K562 (cell line): Measurements from ENCODE around the gene FUT2. TPM values are rescaled to one million over a fixed set of nuclear protein-coding genes. Genes with fewer than 3 reads are reported as not detected.

ENCODE experiments used
- CBX3 ChIP-seq, 2 experiments: IDR thresholded peaks; 1 replicate in 1 of 2; 2 replicates in 1 of 2; pipeline ENCODE4 v1.6.1; 2012; ENCODE audit warnings: inconsistent platforms in 2 of 2, low read length in 2 of 2, borderline replicate concordance in 1 of 2, control low read depth in 1 of 2
- DACH1 ChIP-seq: fragments of 450-650 bp; IDR thresholded peaks from 2 replicates; pipeline ENCODE4 v1.6.1; 2018; ENCODE audit not compliant: partially characterized antibody
- EP300 ChIP-seq: IDR thresholded peaks from 2 replicates; pipeline ENCODE4 v1.6.1; 2012; ENCODE audit warnings: low read length, improper control_type of control experiment
- FOXA3 ChIP-seq, 2 experiments: fragments of 450-650 bp in 1 of 2; sonication (generic) in 1 of 2; formaldehyde crosslinking; IDR thresholded peaks in 1 of 2; conservative IDR thresholded peaks in 1 of 2; 2 replicates each; pipeline versions ENCODE4 v1.4.0 to v1.8.0; 2020 to 2022; ENCODE audit warnings: mild to moderate bottlenecking in 2 of 2, missing genetic modification reagents in 1 of 2
- HMG20B ChIP-seq: fragments of 250-450 bp; sonication (Bioruptor Pico); IDR thresholded peaks from 2 replicates; pipeline ENCODE4 v1.5.0; 2021; ENCODE audit warnings: mild to moderate bottlenecking
- KDM4B ChIP-seq, 2 experiments: fragments of 450-650 bp in 1 of 2; sonication (generic) in 1 of 2; IDR thresholded peaks; 2 replicates each; pipeline ENCODE4 v1.6.1; 2016 to 2017; ENCODE audit warnings: borderline replicate concordance in 2 of 2, antibody characterized with exemption in 1 of 2, low read depth in 1 of 2, mild to moderate bottlenecking in 1 of 2
- NELFE ChIP-seq: IDR thresholded peaks from 2 replicates; pipeline ENCODE4 v1.6.1; 2011; ENCODE audit warnings: mild to moderate bottlenecking; ENCODE audit not compliant: insufficient read depth, insufficient read length
- NKRF ChIP-seq: fragments of 450-650 bp; IDR thresholded peaks from 2 replicates; pipeline ENCODE4 v1.6.1; 2016; ENCODE audit warnings: borderline replicate concordance
- PCBP2 ChIP-seq: fragments of 200-400 bp; formaldehyde crosslinking; IDR thresholded peaks from 2 replicates; pipeline ENCODE4 v1.6.1; 2018; ENCODE audit warnings: low read length, low read depth, mild to moderate bottlenecking, moderate library complexity; ENCODE audit not compliant: poor library complexity, severe bottlenecking
- POLR2G ChIP-seq: fragments of 200-400 bp; formaldehyde crosslinking; IDR thresholded peaks from 2 replicates; pipeline ENCODE4 v1.6.1; 2017; ENCODE audit warnings: low read depth, mild to moderate bottlenecking, antibody characterized with exemption, low read length, moderate library complexity
- RBBP5 ChIP-seq: fragments of 200-600 bp; sonication (generic); IDR thresholded peaks from 2 replicates; pipeline ENCODE4 v1.6.1; 2012; ENCODE audit warnings: borderline replicate concordance, mild to moderate bottlenecking, low read length, control low read depth, inconsistent platforms; ENCODE audit not compliant: insufficient read depth, poor library complexity, severe bottlenecking
- SIN3B ChIP-seq: fragments of 450-650 bp; IDR thresholded peaks from 2 replicates; pipeline ENCODE4 v1.6.1; 2017; ENCODE audit warnings: low read depth, mild to moderate bottlenecking, moderate library complexity
- ZBTB8A ChIP-seq: fragments of 450-650 bp; IDR thresholded peaks from 2 replicates; pipeline ENCODE4 v1.6.1; 2018; ENCODE audit warnings: mild to moderate bottlenecking, moderate library complexity; ENCODE audit not compliant: partially characterized antibody
- ZC3H4 ChIP-seq: sonication (generic); formaldehyde crosslinking; IDR thresholded peaks from 2 replicates; pipeline ENCODE4 v1.9.0; 2021; ENCODE audit warnings: missing genetic modification reagents, borderline replicate concordance
- ZKSCAN8 ChIP-seq: fragments of 200-800 bp; sonication (Bioruptor generic); IDR thresholded peaks from 2 replicates; pipeline ENCODE4 v1.6.1; 2016; ENCODE audit warnings: missing genetic modification characterization, missing compliant biosample characterization
- ZNF561 ChIP-seq: fragments of 450-650 bp; formaldehyde crosslinking; conservative IDR thresholded peaks from 2 replicates; pipeline ENCODE4 v1.4.0; 2020; ENCODE audit warnings: mild to moderate bottlenecking, moderate library complexity
- ZNF583 ChIP-seq: fragments of 250-450 bp; sonication (Bioruptor Pico); IDR thresholded peaks from 2 replicates; pipeline ENCODE4 v1.4.0; 2020
- ZNF609 ChIP-seq: sonication (generic); formaldehyde crosslinking; IDR thresholded peaks from 2 replicates; pipeline ENCODE4 v1.8.1; 2023; ENCODE audit warnings: missing genetic modification reagents, mild to moderate bottlenecking, borderline replicate concordance
- ZNF699 ChIP-seq: fragments of 250-450 bp; sonication (Bioruptor Pico); IDR thresholded peaks from 2 replicates; pipeline ENCODE4 v1.8.0; 2021; ENCODE audit warnings: mild to moderate bottlenecking, moderate library complexity; ENCODE audit not compliant: insufficient replicate concordance
- ZNF76 ChIP-seq: fragments of 250-450 bp; sonication (Bioruptor Pico); IDR thresholded peaks from 2 replicates; pipeline ENCODE4 v1.4.0; 2020; ENCODE audit warnings: mild to moderate bottlenecking, moderate library complexity, borderline replicate concordance
- polyA plus RNA-seq, 8 experiments: library from polyadenylated mRNA; depleted of rRNA in 4 of 8; stranded (reverse) in 5 of 8; unstranded in 3 of 8; fragments of >200 nt; fragmentation: Nextera tagmentation in 2 of 8; fragmentation: Illumina TruSeq in 1 of 8; extraction: Ambion mirVana in 2 of 8; extraction: Trizol in 1 of 8; gene quantifications; 2 replicates each; pipeline versions ENCODE4 v1.2.1 to v1.2.3, GENCODE V29; 2011 to 2014; ENCODE audit warnings: inconsistent platforms in 1 of 8, missing spikeins in 1 of 8
- total RNA-seq, 7 experiments: library from RNA; depleted of rRNA in 6 of 7; stranded (reverse); fragments of >200 nt in 6 of 7; fragmentation: Illumina TruSeq in 2 of 7; extraction: Trizol in 2 of 7; gene quantifications; 2 replicates each; pipeline versions ENCODE4 v1.2.1 to v1.2.3, GENCODE V29; 2011 to 2021; ENCODE audit warnings: low replicate concordance in 1 of 7

Gene FUT2
- total and polyA plus RNA-seq, 9 of the 15 experiments (the other 6 are each of a cell fraction or from before 2014, with no cell fraction given), result 0.03 to 0.04 TPM; not detected in 7

GRCh38 chr19:48724796-48725753 lies 29.3 kb downstream of the FUT2 start (continued):
- no peak for TF ChIP-seq ZNF609 (CRISPR knock-in tag)
- no peak; the same call in 1 of the 2 replicates for TF ChIP-seq SIN3B
- no peak for TF ChIP-seq PCBP2
- TF ChIP-seq DACH1, result no peak
- TF ChIP-seq FOXA3 (CRISPR knock-in tag; conservative IDR thresholded peaks at IDR 0.05 in 1 of 2, IDR thresholded peaks at IDR 0.05 in 1 of 2), result no peak
- no peak for TF ChIP-seq ZNF76 (CRISPR knock-in tag)
- peak in 1 of 2 experiments; percentile 9; a peak in 1 of 3 replicates for TF ChIP-seq CBX3 (IDR thresholded peaks at IDR 0.05; ENCODE audit: borderline replicate concordance in 1 of 2, low read length in 2 of 2)
- no peak for TF ChIP-seq RBBP5
- no peak for TF ChIP-seq ZNF561 (CRISPR knock-in tag)
- 0 out of 2 replicates have a peak, but pooled peaks have one; percentile 16 for TF ChIP-seq NKRF
- TF ChIP-seq POLR2G, result no peak
- TF ChIP-seq ZNF583 (CRISPR knock-in tag), result no peak
- TF ChIP-seq ZNF699 (CRISPR knock-in tag), result no peak
- TF ChIP-seq HMG20B (CRISPR knock-in tag), result no peak
- peak; percentile 74; the same call in 1 of the 2 replicates for TF ChIP-seq ZKSCAN8 (CRISPR knock-in tag)
- no peak for TF ChIP-seq EP300
- TF ChIP-seq KDM4B (IDR thresholded peaks at IDR 0.05; ENCODE audit: borderline replicate concordance in 2 of 2, low read depth in 1 of 2), result no peak
- no peak for TF ChIP-seq NELFE
- TF ChIP-seq ZBTB8A, result no peak
- no peak for TF ChIP-seq ZC3H4 (CRISPR knock-in tag)
